ENCODE results near the gene ADCK2.
"Not testable (repeated sequence)": the region's sequence is repeated elsewhere in the genome, so short reads cannot be mapped to it uniquely, and the experiment has no call there.

ADCK2 gene

GRCh38 chr7:140672382-140673062, at the start of gene ADCK2:
ADCK2 (plus strand) TSS chr7:140672945; CDS start chr7:140673331, 386 bp downstream.
- no peaks in the 10 kb centered on the region for H4K20me1 ChIP-seq (ENCODE audit: low read depth, low read length)
- H3F3A ChIP-seq (ENCODE audit: insufficient read depth), result peaks cover 31% of the 10 kb centered on the region
- no peaks in the 10 kb centered on the region for H3K27me3 ChIP-seq (ENCODE audit: low read length)
- peak within 1 kb of the TSS; percentile 64 for H3K4me3 ChIP-seq (ENCODE audit: insufficient read depth, low read length, poor library complexity, severe bottlenecking)
- peak within 1 kb of the TSS; percentile 95 for H3K9ac ChIP-seq (ENCODE audit: low read length)
- H3K27ac ChIP-seq (ENCODE audit: low read depth, low read length), result peak within 1 kb of the TSS; percentile 94
- no peaks in the 10 kb centered on the region for H3K36me3 ChIP-seq (ENCODE audit: low read length)
- no peaks in the 10 kb centered on the region for H3K9me3 ChIP-seq (ENCODE audit: insufficient read depth, low read length)
- peaks cover 5% of the 10 kb centered on the region; the same call in 1 of the 2 replicates for H3K79me2 ChIP-seq (ENCODE audit: insufficient read depth, low read length)
- peak within 1 kb of the TSS; percentile 86 for H3K4me2 ChIP-seq (ENCODE audit: low read depth, low read length, poor library complexity, severe bottlenecking)
- H2AFZ ChIP-seq (ENCODE audit: low read depth, low read length, severe bottlenecking), result peak within 1 kb of the TSS; percentile 55
- no peaks in the 10 kb centered on the region for H3K9me2 ChIP-seq (replicated peaks; ENCODE audit: insufficient read depth, low read length)
- TF ChIP-seq, protein P1, sequence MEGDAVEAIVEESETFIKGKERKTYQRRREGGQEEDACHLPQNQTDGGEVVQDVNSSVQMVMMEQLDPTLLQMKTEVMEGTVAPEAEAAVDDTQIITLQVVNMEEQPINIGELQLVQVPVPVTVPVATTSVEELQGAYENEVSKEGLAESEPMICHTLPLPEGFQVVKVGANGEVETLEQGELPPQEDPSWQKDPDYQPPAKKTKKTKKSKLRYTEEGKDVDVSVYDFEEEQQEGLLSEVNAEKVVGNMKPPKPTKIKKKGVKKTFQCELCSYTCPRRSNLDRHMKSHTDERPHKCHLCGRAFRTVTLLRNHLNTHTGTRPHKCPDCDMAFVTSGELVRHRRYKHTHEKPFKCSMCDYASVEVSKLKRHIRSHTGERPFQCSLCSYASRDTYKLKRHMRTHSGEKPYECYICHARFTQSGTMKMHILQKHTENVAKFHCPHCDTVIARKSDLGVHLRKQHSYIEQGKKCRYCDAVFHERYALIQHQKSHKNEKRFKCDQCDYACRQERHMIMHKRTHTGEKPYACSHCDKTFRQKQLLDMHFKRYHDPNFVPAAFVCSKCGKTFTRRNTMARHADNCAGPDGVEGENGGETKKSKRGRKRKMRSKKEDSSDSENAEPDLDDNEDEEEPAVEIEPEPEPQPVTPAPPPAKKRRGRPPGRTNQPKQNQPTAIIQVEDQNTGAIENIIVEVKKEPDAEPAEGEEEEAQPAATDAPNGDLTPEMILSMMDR (IDR thresholded peaks at IDR 0.05; ENCODE audit: insufficient read depth, low read length, poor library complexity, severe bottlenecking), result no peak
- TF ChIP-seq EZH2phosphoT487 (conservative IDR thresholded peaks at IDR 0.05; ENCODE audit: low read length), result no peak

DNA sequence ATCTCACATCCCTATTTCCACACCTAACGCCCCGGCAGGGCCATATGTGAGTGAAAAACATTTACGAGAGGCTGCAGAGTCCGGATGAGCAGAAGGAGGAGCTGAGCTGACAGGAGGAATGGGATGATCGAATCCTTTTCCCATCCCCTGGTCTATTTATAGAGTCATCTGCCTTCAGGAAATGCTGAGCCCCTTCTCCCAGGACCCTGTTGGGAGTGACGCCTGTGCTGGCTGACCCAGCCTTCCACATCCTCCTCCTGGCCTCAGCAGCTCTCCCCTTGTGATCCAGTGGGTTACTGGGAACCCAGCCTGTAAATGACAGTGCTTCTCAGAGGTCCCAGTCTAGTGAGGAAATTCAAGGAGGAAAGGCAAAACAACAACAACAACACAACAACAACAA, 48.8 kb upstream of the ADCK2 start:
- no peak overlapping the region for H3K9ac ChIP-seq (ENCODE audit: low read length)
- no peak for TF ChIP-seq EZH2phosphoT487 (conservative IDR thresholded peaks at IDR 0.05; ENCODE audit: low read length)
- TF ChIP-seq, protein P1 (IDR thresholded peaks at IDR 0.05; ENCODE audit: insufficient read depth, low read length, poor library complexity, severe bottlenecking), result no peak
- H3K27me3 ChIP-seq (ENCODE audit: low read length), result no peaks in the 10 kb centered on the region
- H4K20me1 ChIP-seq (ENCODE audit: low read depth, low read length), result no peaks in the 10 kb centered on the region
- no peaks in the 10 kb centered on the region for H3K36me3 ChIP-seq (ENCODE audit: low read length)
- no peak overlapping the region for H3K4me2 ChIP-seq (ENCODE audit: low read depth, low read length, poor library complexity, severe bottlenecking)
- no peaks in the 10 kb centered on the region for H3F3A ChIP-seq (ENCODE audit: insufficient read depth)
- H3K27ac ChIP-seq (ENCODE audit: low read depth, low read length), result no peak overlapping the region
- no peaks in the 10 kb centered on the region for H3K9me3 ChIP-seq (ENCODE audit: insufficient read depth, low read length)
- no peak overlapping the region for H3K4me3 ChIP-seq (ENCODE audit: insufficient read depth, low read length, poor library complexity, severe bottlenecking)
- H3K79me2 ChIP-seq (ENCODE audit: insufficient read depth, low read length), result no peaks in the 10 kb centered on the region
- no peak overlapping the region for H2AFZ ChIP-seq (ENCODE audit: low read depth, low read length, severe bottlenecking)
- no peaks in the 10 kb centered on the region for H3K9me2 ChIP-seq (replicated peaks; ENCODE audit: insufficient read depth, low read length)

GRCh38 chr7:140624392-140625191, 48.2 kb upstream of the ADCK2 start:
- Histone ChIP-seq H3K27me3 (ENCODE audit: low read length) (no peaks in the 10 kb centered on the region), H3K36me3 (ENCODE audit: low read length) (no peaks in the 10 kb centered on the region), H3K9me3 (ENCODE audit: insufficient read depth, low read length) (no peaks in the 10 kb centered on the region), H3K4me2 (ENCODE audit: low read depth, low read length, poor library complexity, severe bottlenecking) (no peak overlapping the region), H3K4me3 (ENCODE audit: insufficient read depth, low read length, poor library complexity, severe bottlenecking) (no peak overlapping the region), H3K79me2 (ENCODE audit: insufficient read depth, low read length) (no peaks in the 10 kb centered on the region), H3K9ac (ENCODE audit: low read length) (no peak overlapping the region), H4K20me1 (ENCODE audit: low read depth, low read length) (no peaks in the 10 kb centered on the region), H3F3A (ENCODE audit: insufficient read depth) (no peaks in the 10 kb centered on the region), H3K27ac (ENCODE audit: low read depth, low read length) (no peak overlapping the region), H3K9me2 (replicated peaks; ENCODE audit: insufficient read depth, low read length) (no peaks in the 10 kb centered on the region), H2AFZ (ENCODE audit: low read depth, low read length, severe bottlenecking) (no peak overlapping the region)
- no peak for TF ChIP-seq EZH2phosphoT487 (conservative IDR thresholded peaks at IDR 0.05; ENCODE audit: low read length)
- TF ChIP-seq, protein P1 (IDR thresholded peaks at IDR 0.05; ENCODE audit: insufficient read depth, low read length, poor library complexity, severe bottlenecking), result no peak

GRCh38 chr7:140625192-140625558, 47.6 kb upstream of the ADCK2 start:
- H3F3A ChIP-seq (ENCODE audit: insufficient read depth); H3K36me3 ChIP-seq (ENCODE audit: low read length); H3K27ac ChIP-seq (ENCODE audit: low read depth, low read length); H3K27me3 ChIP-seq (ENCODE audit: low read length); H2AFZ ChIP-seq (ENCODE audit: low read depth, low read length, severe bottlenecking); H3K9me3 ChIP-seq (ENCODE audit: insufficient read depth, low read length); H3K4me2 ChIP-seq (ENCODE audit: low read depth, low read length, poor library complexity, severe bottlenecking); H3K4me3 ChIP-seq (ENCODE audit: insufficient read depth, low read length, poor library complexity, severe bottlenecking); H3K9me2 ChIP-seq (replicated peaks; ENCODE audit: insufficient read depth, low read length); H4K20me1 ChIP-seq (ENCODE audit: low read depth, low read length); H3K9ac ChIP-seq (ENCODE audit: low read length); H3K79me2 ChIP-seq (ENCODE audit: insufficient read depth, low read length): not testable (repeated sequence)
